IPS-NIHi7 (cell line): ENCODE results near the gene MICAL1.

ENCODE experiments used
- DNase-seq: peaks from one replicate; pipeline ENCODE4 v3.0.0; 2012; ENCODE audit warnings: mixed read lengths; ENCODE audit errors: extremely low spot score

The MICAL1 gene

GRCh38 chr6:109455437-109456110 lies at the start of gene MICAL1:
MICAL1 (minus strand) TSS chr6:109455772; CDS start chr6:109454196, 1,576 bp downstream.
- peak; percentile 75 for DNase-seq

GRCh38 chr6:109503327-109504224 lies 48.0 kb upstream of the MICAL1 start:
- no peak for DNase-seq

GRCh38 chr6:109498936-109499335 lies 43.4 kb upstream of the MICAL1 start:
- DNase-seq = no peak

- DNase-seq = no peak
Observed at GRCh38 chr6:109498052-109498451, 42.5 kb upstream of the MICAL1 start.

GRCh38 chr6:109496036-109496772 lies 40.6 kb upstream of the MICAL1 start:
- no peak for DNase-seq

GRCh38 chr6:109493865-109494264 lies 38.3 kb upstream of the MICAL1 start:
- DNase-seq = no peak

GRCh38 chr6:109491207-109491938 lies 35.8 kb upstream of the MICAL1 start:
- DNase-seq = peak; percentile 23

GRCh38 chr6:109490713-109491112 lies 35.1 kb upstream of the MICAL1 start:
- peak; percentile 20 for DNase-seq

- no peak for DNase-seq
Observed at GRCh38 chr6:109488001-109488400, 32.4 kb upstream of the MICAL1 start.

- DNase-seq = no peak
Observed at GRCh38 chr6:109486068-109486467, 30.5 kb upstream of the MICAL1 start.

GRCh38 chr6:109485266-109485935 lies 29.8 kb upstream of the MICAL1 start:
- no peak for DNase-seq

- DNase-seq = no peak
Observed at GRCh38 chr6:109484122-109484521, 28.6 kb upstream of the MICAL1 start.

- DNase-seq = no peak
Observed at GRCh38 chr6:109483735-109484057, 28.1 kb upstream of the MICAL1 start.

- peak; percentile 97 for DNase-seq
Observed at GRCh38 chr6:109482905-109483734, 27.5 kb upstream of the MICAL1 start, which contains the start of gene ZBTB24. ZBTB24 (minus strand) TSS chr6:109483219; CDS start chr6:109482026, 1,193 bp downstream.

- DNase-seq = no peak
Observed at GRCh38 chr6:109480993-109481480, 25.5 kb upstream of the MICAL1 start.

GRCh38 chr6:109478841-109479624 lies 23.5 kb upstream of the MICAL1 start:
- no peak for DNase-seq

- no peak for DNase-seq
Observed at GRCh38 chr6:109478222-109478805, 22.7 kb upstream of the MICAL1 start.

GRCh38 chr6:109477725-109478124 lies 22.2 kb upstream of the MICAL1 start:
- DNase-seq = no peak

- no peak for DNase-seq
Observed at GRCh38 chr6:109477184-109477583, 21.6 kb upstream of the MICAL1 start.
